ENCODE measurements around the gene MPZL2.

Gene MPZL2

GRCh38 chr11:118223570-118223969 lies 40.5 kb downstream of the MPZL2 start:
- no peak for DNase-seq (ENCODE audit: low read depth in 3 of 3, low spot score in 1 of 3)

GRCh38 chr11:118222437-118222836 lies 41.7 kb downstream of the MPZL2 start:
- DNase-seq (ENCODE audit: low read depth in 3 of 3, low spot score in 1 of 3), result no peak

- no peak for DNase-seq (ENCODE audit: low read depth in 3 of 3, low spot score in 1 of 3)
Observed at GRCh38 chr11:118221419-118221818, 42.7 kb downstream of the MPZL2 start.

- no peak for DNase-seq (ENCODE audit: low read depth in 3 of 3, low spot score in 1 of 3)
Observed at GRCh38 chr11:118219732-118220131, 44.4 kb downstream of the MPZL2 start.

- no peak for DNase-seq (ENCODE audit: low read depth in 3 of 3, low spot score in 1 of 3)
Observed at GRCh38 chr11:118219244-118219643, 44.9 kb downstream of the MPZL2 start.

- no peak for DNase-seq (ENCODE audit: low read depth in 3 of 3, low spot score in 1 of 3)
Observed at GRCh38 chr11:118217575-118217974, 46.5 kb downstream of the MPZL2 start.

GRCh38 chr11:118216621-118217481 lies 47.2 kb downstream of the MPZL2 start:
- DNase-seq (ENCODE audit: low read depth in 3 of 3, low spot score in 1 of 3), result no peak

- no peak for DNase-seq (ENCODE audit: low read depth in 3 of 3, low spot score in 1 of 3)
Observed at GRCh38 chr11:118215765-118216164, 48.3 kb downstream of the MPZL2 start.

GRCh38 chr11:118215262-118215661 lies 48.8 kb downstream of the MPZL2 start:
- no peak for DNase-seq (ENCODE audit: low read depth in 3 of 3, low spot score in 1 of 3)

- DNase-seq (ENCODE audit: low read depth in 3 of 3, low spot score in 1 of 3), result no peak
Observed at GRCh38 chr11:118214210-118214914, 49.7 kb downstream of the MPZL2 start.

GRCh38 chr11:118213781-118214180 lies 50.3 kb downstream of the MPZL2 start:
- no peak for DNase-seq (ENCODE audit: low read depth in 3 of 3, low spot score in 1 of 3)

GRCh38 chr11:118213201-118213600 lies 50.9 kb downstream of the MPZL2 start:
- no peak for DNase-seq (ENCODE audit: low read depth in 3 of 3, low spot score in 1 of 3)

GRCh38 chr11:118212781-118213191 lies 51.3 kb downstream of the MPZL2 start:
- DNase-seq (ENCODE audit: low read depth in 3 of 3, low spot score in 1 of 3), result no peak

- DNase-seq (ENCODE audit: low read depth in 3 of 3, low spot score in 1 of 3), result no peak
Observed at GRCh38 chr11:118212131-118212725, 51.9 kb downstream of the MPZL2 start.

- no peak for DNase-seq (ENCODE audit: low read depth in 3 of 3, low spot score in 1 of 3)
Observed at GRCh38 chr11:118211006-118211405, 53.1 kb downstream of the MPZL2 start.

GRCh38 chr11:118210323-118210722 lies 53.8 kb downstream of the MPZL2 start:
- no peak for DNase-seq (ENCODE audit: low read depth in 3 of 3, low spot score in 1 of 3)

GRCh38 chr11:118209033-118209432 lies 55.1 kb downstream of the MPZL2 start:
- DNase-seq (ENCODE audit: low read depth in 3 of 3, low spot score in 1 of 3), result no peak

GRCh38 chr11:118207079-118207478 lies 57.0 kb downstream of the MPZL2 start:
- no peak for DNase-seq (ENCODE audit: low read depth in 3 of 3, low spot score in 1 of 3)

GRCh38 chr11:118206391-118207031 lies 57.6 kb downstream of the MPZL2 start:
- no peak for DNase-seq (ENCODE audit: low read depth in 3 of 3, low spot score in 1 of 3)

GRCh38 chr11:118205606-118206378 lies 58.3 kb downstream of the MPZL2 start:
- no peak for DNase-seq (ENCODE audit: low read depth in 3 of 3, low spot score in 1 of 3)

Measured in stimulated activated CD4-positive, alpha-beta T cell treated with anti-CD3 and anti-CD28 coated beads, TNF-alpha, amount 100 ng/mL, for 1 hour (primary cell).